GM12873 (cell line): ENCODE results near the gene RABGAP1L.

Source experiments
- TF ChIP-seq, protein P1 (sequence below): IDR thresholded peaks from 2 replicates; pipeline ENCODE4 v1.5.1; 2012; ENCODE audit warnings: low read depth, mild to moderate bottlenecking, moderate library complexity, low read length, control low read depth; ENCODE audit not compliant: insufficient read depth; ENCODE audit errors: missing control alignments

Gene RABGAP1L

DNA sequence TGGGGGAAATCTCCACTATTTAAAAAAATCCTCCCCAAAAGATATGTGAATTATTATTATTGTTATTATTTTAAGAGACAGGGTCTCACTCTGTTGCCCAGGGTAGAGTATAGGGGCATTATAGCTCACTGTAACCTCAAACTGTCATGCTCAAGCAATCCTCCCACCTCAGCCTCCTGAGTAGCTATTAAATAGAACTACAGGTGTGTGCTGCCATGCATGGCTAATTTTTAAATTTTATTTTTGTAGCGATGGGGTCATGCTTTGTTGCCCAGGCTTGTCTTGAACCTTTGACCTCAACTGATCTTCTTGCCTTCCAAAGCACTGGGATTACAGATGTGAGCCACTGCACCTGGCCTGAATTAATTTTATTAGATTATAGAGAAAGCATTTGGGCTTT is 116.8 kb downstream of the RABGAP1L start:
- TF ChIP-seq, protein P1, sequence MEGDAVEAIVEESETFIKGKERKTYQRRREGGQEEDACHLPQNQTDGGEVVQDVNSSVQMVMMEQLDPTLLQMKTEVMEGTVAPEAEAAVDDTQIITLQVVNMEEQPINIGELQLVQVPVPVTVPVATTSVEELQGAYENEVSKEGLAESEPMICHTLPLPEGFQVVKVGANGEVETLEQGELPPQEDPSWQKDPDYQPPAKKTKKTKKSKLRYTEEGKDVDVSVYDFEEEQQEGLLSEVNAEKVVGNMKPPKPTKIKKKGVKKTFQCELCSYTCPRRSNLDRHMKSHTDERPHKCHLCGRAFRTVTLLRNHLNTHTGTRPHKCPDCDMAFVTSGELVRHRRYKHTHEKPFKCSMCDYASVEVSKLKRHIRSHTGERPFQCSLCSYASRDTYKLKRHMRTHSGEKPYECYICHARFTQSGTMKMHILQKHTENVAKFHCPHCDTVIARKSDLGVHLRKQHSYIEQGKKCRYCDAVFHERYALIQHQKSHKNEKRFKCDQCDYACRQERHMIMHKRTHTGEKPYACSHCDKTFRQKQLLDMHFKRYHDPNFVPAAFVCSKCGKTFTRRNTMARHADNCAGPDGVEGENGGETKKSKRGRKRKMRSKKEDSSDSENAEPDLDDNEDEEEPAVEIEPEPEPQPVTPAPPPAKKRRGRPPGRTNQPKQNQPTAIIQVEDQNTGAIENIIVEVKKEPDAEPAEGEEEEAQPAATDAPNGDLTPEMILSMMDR = no peak

DNA sequence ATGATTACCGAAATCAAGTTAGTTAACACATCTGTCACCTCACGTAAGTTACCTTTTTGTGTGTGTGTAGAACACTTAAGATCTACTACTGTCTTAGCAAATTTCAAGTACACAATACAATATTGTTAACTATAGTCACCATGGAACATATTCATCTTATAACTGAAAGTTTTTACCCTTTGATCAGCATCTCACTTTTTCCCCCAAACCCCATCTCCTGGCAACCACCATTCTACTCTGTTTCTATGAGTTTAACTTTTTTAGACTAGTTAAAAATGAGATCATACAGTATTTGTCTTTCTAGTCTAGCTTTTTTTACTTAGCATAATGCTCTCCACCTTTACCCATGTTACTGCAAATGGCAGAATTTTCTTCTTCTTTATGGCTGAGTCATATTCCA is 124.7 kb downstream of the RABGAP1L start:
- TF ChIP-seq, protein P1 = no peak

DNA sequence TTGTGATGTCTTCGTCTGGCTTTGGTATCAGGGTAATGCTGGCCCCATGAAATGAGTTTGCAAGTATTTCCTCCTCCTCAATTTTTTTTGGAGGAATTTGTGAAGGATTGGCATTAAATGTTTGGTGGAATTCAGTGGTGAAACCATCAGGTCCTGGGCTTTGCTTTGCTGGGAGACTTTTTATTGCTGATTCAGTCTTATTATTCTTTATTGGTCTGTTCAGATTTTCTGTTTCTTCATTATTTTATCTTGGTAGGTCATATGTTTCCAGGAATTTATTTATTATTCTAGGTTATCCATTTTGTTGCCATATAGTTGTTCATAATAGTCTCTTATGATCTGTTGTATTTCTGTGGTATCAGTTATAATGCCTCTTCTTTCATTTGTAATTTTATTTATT is 126.7 kb downstream of the RABGAP1L start:
- TF ChIP-seq, protein P1 = no peak

DNA sequence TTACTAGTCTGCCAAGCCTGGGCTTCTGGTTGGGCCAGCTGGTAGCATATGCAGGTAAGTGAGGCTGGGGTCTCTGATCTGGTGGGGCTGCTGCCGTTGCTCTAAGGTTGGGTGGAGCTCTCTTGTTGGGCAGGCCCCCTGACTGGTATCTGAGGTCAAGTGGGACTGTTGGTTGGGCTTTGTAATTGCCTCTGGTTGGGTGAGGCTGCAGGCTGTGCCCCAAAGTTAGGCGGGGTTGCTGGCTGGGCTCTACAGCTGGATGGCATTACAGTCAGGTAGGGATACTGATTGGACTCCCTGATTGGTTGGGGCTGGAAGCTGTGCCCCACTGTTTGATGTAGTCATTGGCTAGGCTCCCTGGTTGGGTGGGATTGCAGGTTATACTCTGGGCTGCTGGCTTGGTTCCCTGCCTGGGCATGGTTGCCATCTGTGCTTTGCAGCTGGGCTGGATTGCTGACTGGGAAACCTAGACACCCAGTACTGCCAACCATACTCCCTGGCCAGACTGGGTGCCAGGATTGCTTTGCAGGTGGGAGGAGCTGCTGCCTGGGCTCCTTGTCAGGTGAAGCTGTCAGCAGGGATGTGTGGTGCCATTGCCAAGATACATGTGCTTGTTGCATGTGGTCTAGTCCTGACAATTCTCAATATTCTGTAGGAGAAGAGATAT is 130.5 kb downstream of the RABGAP1L start:
- TF ChIP-seq, protein P1 = no peak

DNA sequence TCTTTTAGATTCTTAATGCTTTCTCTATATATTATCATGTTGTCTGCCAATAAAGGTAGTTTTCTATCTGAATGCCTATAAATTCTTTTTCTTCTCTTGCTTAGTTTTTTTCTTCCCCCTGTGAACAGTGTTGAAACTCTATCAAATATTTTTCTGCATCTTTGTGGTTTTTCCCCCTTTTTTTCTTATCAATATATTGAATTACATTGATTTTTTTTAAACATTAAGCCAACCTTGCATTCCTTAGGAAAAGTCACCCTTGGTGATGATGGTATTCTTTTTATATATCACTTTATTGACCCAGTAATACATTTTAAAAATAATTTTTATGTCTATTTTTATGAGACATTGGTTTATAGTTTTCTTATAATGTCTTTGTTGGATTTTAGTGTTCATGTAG is 131.7 kb downstream of the RABGAP1L start:
- TF ChIP-seq, protein P1 = no peak

DNA sequence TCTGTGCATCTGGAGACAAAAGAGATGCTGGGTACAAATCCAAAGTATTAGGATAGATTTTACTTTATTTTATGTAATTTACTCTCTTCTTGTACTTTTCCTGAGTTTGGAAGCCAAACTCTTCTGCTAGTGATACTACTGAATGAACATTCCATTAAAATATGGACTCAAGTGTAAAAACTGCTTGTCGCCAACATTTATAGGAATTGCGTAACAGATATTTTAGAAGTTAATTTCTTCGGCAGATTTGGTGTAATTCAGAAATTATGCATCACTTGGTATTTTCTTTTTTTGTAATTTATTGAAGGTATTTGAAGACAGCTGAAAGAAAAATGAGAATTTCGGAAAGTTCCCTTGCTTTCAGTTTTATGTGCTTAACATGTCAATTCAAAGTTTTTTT is 137.0 kb downstream of the RABGAP1L start:
- TF ChIP-seq, protein P1 = no peak

DNA sequence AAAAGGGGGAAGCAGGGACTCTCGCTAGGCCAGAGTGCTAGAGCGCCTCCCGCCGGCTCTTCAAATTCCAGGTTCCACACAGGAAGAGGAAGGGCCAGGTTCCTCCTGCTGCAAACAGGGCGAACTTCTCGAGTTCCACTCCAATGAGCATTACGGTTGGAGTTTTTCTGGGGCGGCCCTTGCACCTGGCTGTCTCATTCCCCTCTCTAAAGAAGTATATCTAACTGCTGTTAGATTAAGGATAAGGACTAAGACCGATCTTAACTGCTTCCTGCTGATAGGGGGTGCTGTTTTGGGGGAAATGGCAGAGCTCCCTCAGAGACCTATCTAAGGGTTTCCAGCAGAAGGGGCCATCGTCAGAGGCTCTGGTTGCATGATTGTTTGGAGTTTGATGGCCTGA is 138.0 kb downstream of the RABGAP1L start:
- TF ChIP-seq, protein P1 = no peak
